Measurements from ENCODE around the gene MAP3K20. TPM values are rescaled to one million over a fixed set of nuclear protein-coding genes. Genes with fewer than 3 reads are reported as not detected.

The MAP3K20 gene
- total and polyA plus RNA-seq, 2 of the 8 experiments (the other 6 are each of a cell fraction or from before 2014, with no cell fraction given), result 3.1 to 11.1 TPM

DNA sequence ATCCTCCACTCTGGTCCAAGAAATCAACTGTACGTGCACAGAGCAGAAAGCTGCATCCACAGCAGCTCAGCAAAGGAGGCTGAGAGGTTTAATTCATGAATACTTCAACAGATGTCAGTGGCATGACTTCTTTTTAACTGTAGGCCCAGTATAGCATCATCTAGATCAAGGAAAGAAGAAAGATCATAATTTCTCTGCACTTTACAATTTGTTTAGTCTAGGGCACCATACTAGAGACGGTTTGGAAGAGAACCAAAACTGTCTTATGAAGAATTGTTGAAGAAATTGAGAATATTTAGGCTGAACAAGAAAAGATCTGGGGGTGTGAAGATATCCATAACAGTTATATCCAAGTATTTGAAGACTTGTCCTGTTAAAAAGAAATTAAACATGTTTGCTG, 30.5 kb upstream of the MAP3K20 start:
- Histone ChIP-seq H3K4me2 (ENCODE audit: insufficient read depth in 1 of 2, low read depth in 2 of 2, low read length in 2 of 2) (no peak overlapping the region), H2BK120ac (replicated peaks; ENCODE audit: low read depth, low read length) (no peak overlapping the region), H3K79me1 (ENCODE audit: low read depth, low read length) (no peaks in the 10 kb centered on the region), H3K4me3 (ENCODE audit: extremely low read depth in 1 of 4, insufficient read depth in 2 of 4, low read depth in 3 of 4, low read length in 4 of 4) (no peak overlapping the region), H3K27ac (ENCODE audit: low read depth, low read length) (no peak overlapping the region), H3K23me2 (ENCODE audit: low read depth, low read length) (no peaks in the 10 kb centered on the region), H3K56ac (replicated peaks; ENCODE audit: insufficient read length, low read depth, low read length) (no peak overlapping the region), H4K5ac (ENCODE audit: insufficient read length, low read depth, low read length) (no peak overlapping the region), H3K36me3 (ENCODE audit: control insufficient read depth in 2 of 4, insufficient read depth in 4 of 4, low read length in 3 of 4) (no peaks in the 10 kb centered on the region), H2AK5ac (ENCODE audit: low read depth, low read length) (no peak overlapping the region), H2BK12ac (ENCODE audit: low read depth, low read length) (no peak overlapping the region), H3K27me3 (replicated peaks in 1 of 4; ENCODE audit: control insufficient read depth in 3 of 4, extremely low read depth in 1 of 4, insufficient read depth in 3 of 4, low read length in 3 of 4) (no peaks in the 10 kb centered on the region), H3K9me3 (ENCODE audit: insufficient read depth in 2 of 2, low read depth in 1 of 2, low read length in 1 of 2) (no peaks in the 10 kb centered on the region), H3K9ac (replicated peaks in 1 of 4; ENCODE audit: extremely low read depth in 1 of 4, low read depth in 3 of 4, low read length in 3 of 4) (no peak overlapping the region), H2BK5ac (ENCODE audit: low read depth, low read length) (no peak overlapping the region), H3K4me1 (replicated peaks in 1 of 4; ENCODE audit: control insufficient read depth in 3 of 4, insufficient read depth in 4 of 4, low read length in 3 of 4) (no peaks in the 10 kb centered on the region; a peak in 1 of 7 replicates), H3K23ac (ENCODE audit: insufficient read length) (no peak overlapping the region), H3K79me2 (ENCODE audit: control insufficient read depth in 1 of 2, insufficient read depth in 2 of 2, low read length in 2 of 2) (no peaks in the 10 kb centered on the region), H4K20me1 (replicated peaks in 1 of 2; ENCODE audit: control insufficient read depth in 1 of 2, insufficient read depth in 2 of 2, low read length in 2 of 2) (no peaks in the 10 kb centered on the region), H3K4ac (replicated peaks; ENCODE audit: insufficient read length, low read depth, low read length) (no peak overlapping the region), H4K8ac (ENCODE audit: extremely low read depth, insufficient read depth, low read length) (no peak overlapping the region), H2BK20ac (ENCODE audit: low read length) (no peak overlapping the region), H2BK15ac (ENCODE audit: low read length) (no peak overlapping the region), H2AFZ (ENCODE audit: low read length) (no peak overlapping the region), H4K91ac (replicated peaks; ENCODE audit: insufficient read length, low read length) (no peak overlapping the region), H3K18ac (ENCODE audit: extremely low read depth, low read length) (no peak overlapping the region), H3K14ac (ENCODE audit: insufficient read length) (no peak overlapping the region)
- ChIA-PET CTCF (ENCODE audit: partially characterized antibody) (interaction anchor here (0.6 to 2.5 kb wide), 7 partner anchors 15 to 165 kb away, joined by 3 to 16 read pairs (median 6); no protein-coding TSS in a partner anchor), POLR2A (ENCODE audit: partially characterized antibody) (no interaction called here)
- FAIRE-seq (no peak), DNase-seq (ENCODE audit: low read depth in 1 of 2, low spot score in 2 of 2) (no peak)
- 100% methylated on average over 2 of the region's 2 CpGs; no CpG with 5 or more reads in 1 of the 2 experiments for WGBS, 2 experiments (ENCODE audit: extremely low coverage in 1 of 2, insufficient coverage in 1 of 2, insufficient read length in 1 of 2, insufficient replicate concordance in 2 of 2, low coverage in 1 of 2, low lambda C conversion rate in 2 of 2, missing lambda C conversion rate in 1 of 2)
- TF ChIP-seq, protein P1, sequence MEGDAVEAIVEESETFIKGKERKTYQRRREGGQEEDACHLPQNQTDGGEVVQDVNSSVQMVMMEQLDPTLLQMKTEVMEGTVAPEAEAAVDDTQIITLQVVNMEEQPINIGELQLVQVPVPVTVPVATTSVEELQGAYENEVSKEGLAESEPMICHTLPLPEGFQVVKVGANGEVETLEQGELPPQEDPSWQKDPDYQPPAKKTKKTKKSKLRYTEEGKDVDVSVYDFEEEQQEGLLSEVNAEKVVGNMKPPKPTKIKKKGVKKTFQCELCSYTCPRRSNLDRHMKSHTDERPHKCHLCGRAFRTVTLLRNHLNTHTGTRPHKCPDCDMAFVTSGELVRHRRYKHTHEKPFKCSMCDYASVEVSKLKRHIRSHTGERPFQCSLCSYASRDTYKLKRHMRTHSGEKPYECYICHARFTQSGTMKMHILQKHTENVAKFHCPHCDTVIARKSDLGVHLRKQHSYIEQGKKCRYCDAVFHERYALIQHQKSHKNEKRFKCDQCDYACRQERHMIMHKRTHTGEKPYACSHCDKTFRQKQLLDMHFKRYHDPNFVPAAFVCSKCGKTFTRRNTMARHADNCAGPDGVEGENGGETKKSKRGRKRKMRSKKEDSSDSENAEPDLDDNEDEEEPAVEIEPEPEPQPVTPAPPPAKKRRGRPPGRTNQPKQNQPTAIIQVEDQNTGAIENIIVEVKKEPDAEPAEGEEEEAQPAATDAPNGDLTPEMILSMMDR (IDR thresholded peaks at IDR 0.05; ENCODE audit: control extremely low read depth in 1 of 3, insufficient read depth in 1 of 3, low read depth in 1 of 3, low read length in 3 of 3), result no peak
- TF ChIP-seq SIN3A (conservative IDR thresholded peaks at IDR 0.05 in 1 of 2, IDR thresholded peaks at IDR 0.05 in 1 of 2; ENCODE audit: low read depth in 1 of 2, low read length in 2 of 2), result no peak
- TF ChIP-seq, protein P2, sequence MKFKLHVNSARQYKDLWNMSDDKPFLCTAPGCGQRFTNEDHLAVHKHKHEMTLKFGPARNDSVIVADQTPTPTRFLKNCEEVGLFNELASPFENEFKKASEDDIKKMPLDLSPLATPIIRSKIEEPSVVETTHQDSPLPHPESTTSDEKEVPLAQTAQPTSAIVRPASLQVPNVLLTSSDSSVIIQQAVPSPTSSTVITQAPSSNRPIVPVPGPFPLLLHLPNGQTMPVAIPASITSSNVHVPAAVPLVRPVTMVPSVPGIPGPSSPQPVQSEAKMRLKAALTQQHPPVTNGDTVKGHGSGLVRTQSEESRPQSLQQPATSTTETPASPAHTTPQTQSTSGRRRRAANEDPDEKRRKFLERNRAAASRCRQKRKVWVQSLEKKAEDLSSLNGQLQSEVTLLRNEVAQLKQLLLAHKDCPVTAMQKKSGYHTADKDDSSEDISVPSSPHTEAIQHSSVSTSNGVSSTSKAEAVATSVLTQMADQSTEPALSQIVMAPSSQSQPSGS (IDR thresholded peaks at IDR 0.05; ENCODE audit: low read length), result no peak
- TF ChIP-seq TBP (IDR thresholded peaks at IDR 0.05; ENCODE audit: low read depth, low read length), result no peak
- TF ChIP-seq RBBP5 (IDR thresholded peaks at IDR 0.05; ENCODE audit: borderline replicate concordance, low read depth, low read length), result no peak
- no peak for TF ChIP-seq CHD1 (IDR thresholded peaks at IDR 0.05; ENCODE audit: low read depth, low read length)
- TF ChIP-seq MAX (IDR thresholded peaks at IDR 0.05), result no peak
- no peak for TF ChIP-seq EGR1 (IDR thresholded peaks at IDR 0.05; ENCODE audit: borderline replicate concordance, low read depth, low read length)
- TF ChIP-seq CEBPB (IDR thresholded peaks at IDR 0.05; ENCODE audit: low read depth, low read length), result no peak
- TF ChIP-seq BACH1 (IDR thresholded peaks at IDR 0.05; ENCODE audit: low read length), result no peak

Data from H1 (cell line).